ENCODE measurements around the gene ADAMTSL5.

ADAMTSL5 gene

GRCh38 chr19:1495799-1496713, 16.8 kb downstream of the ADAMTSL5 start:
- no peak for DNase-seq (ENCODE audit: low read depth in 2 of 2)

- DNase-seq (ENCODE audit: low read depth in 2 of 2): no peak
These were observed 17.6 kb downstream of the ADAMTSL5 start for GRCh38 chr19:1495051-1495798.

GRCh38 chr19:1494115-1494815, 18.6 kb downstream of the ADAMTSL5 start:
- no peak for DNase-seq (ENCODE audit: low read depth in 2 of 2)

- no peak for DNase-seq (ENCODE audit: low read depth in 2 of 2)
These were observed 20.3 kb downstream of the ADAMTSL5 start for GRCh38 chr19:1492474-1493006.

- no peak for DNase-seq (ENCODE audit: low read depth in 2 of 2)
These were observed 21.0 kb downstream of the ADAMTSL5 start for GRCh38 chr19:1491849-1492170.

GRCh38 chr19:1491114-1491848, 21.5 kb downstream of the ADAMTSL5 start, which contains the start of gene REEP6:
Gene REEP6, plus strand, starts transcription at chr19:1491181. Its CDS starts 89 bp downstream, at chr19:1491270.
- no peak for DNase-seq (ENCODE audit: low read depth in 2 of 2)

- peak; percentile 96 to 99 for DNase-seq (ENCODE audit: low read depth in 2 of 2)
These were observed 22.3 kb downstream of the ADAMTSL5 start, which contains the start of gene PCSK4 for GRCh38 chr19:1490311-1491113. Gene PCSK4, minus strand, starts transcription at chr19:1490350. Its CDS starts 4 bp downstream, at chr19:1490346.

GRCh38 chr19:1489463-1490310, 23.1 kb downstream of the ADAMTSL5 start:
- no peak for DNase-seq (ENCODE audit: low read depth in 2 of 2)

- DNase-seq (ENCODE audit: low read depth in 2 of 2): no peak
These were observed 24.6 kb downstream of the ADAMTSL5 start for GRCh38 chr19:1488282-1488601.

GRCh38 chr19:1487576-1488281, 25.1 kb downstream of the ADAMTSL5 start:
- no peak for DNase-seq (ENCODE audit: low read depth in 2 of 2)

GRCh38 chr19:1486720-1487575, 25.9 kb downstream of the ADAMTSL5 start:
- DNase-seq (ENCODE audit: low read depth in 2 of 2): no peak

- no peak for DNase-seq (ENCODE audit: low read depth in 2 of 2)
These were observed 28.8 kb downstream of the ADAMTSL5 start for GRCh38 chr19:1483979-1484428.

- DNase-seq (ENCODE audit: low read depth in 2 of 2): no peak
These were observed 29.5 kb downstream of the ADAMTSL5 start for GRCh38 chr19:1483131-1483978.

- DNase-seq (ENCODE audit: low read depth in 2 of 2): no peak
These were observed 30.3 kb downstream of the ADAMTSL5 start for GRCh38 chr19:1482361-1483130.

GRCh38 chr19:1481893-1482360, 30.9 kb downstream of the ADAMTSL5 start:
- DNase-seq (ENCODE audit: low read depth in 2 of 2): no peak

Measured in stimulated activated CD4-positive, alpha-beta T cell treated with anti-CD3 and anti-CD28 coated beads, Interleukin-4, amount 100 ng/mL, for 48 hours (primary cell).